Immature natural killer cell (primary cell): ENCODE results near the gene OTOF. TPM values are rescaled to one million over a fixed set of nuclear protein-coding genes. Genes with fewer than 3 reads are reported as not detected.

Experiments
- DNase-seq, 3 donors: peaks; one replicate each; pipeline ENCODE4 v3.0.0; 2022; ENCODE audit warnings: mixed read lengths in 1 of 3
- H3K27ac Mint-ChIP-seq, 6 donors: one replicate each; pipeline ENCODE4 v1.8.0; 2020; ENCODE audit warnings: mixed read lengths in 6 of 6, mild to moderate bottlenecking in 5 of 6, inconsistent platforms in 4 of 6, moderate library complexity in 3 of 6
- H3K27me3 Mint-ChIP-seq, 3 donors: one replicate each; pipeline ENCODE4 v1.8.0; 2020 to 2021; ENCODE audit warnings: low read depth in 3 of 3, mild to moderate bottlenecking in 3 of 3, mixed read lengths in 3 of 3, moderate library complexity in 3 of 3, inconsistent platforms in 1 of 3
- H3K36me3 Mint-ChIP-seq, 3 donors: one replicate each; pipeline ENCODE4 v1.8.0; 2020; ENCODE audit warnings: mixed read lengths in 3 of 3, inconsistent platforms in 2 of 3, mild to moderate bottlenecking in 2 of 3
- H3K4me1 Mint-ChIP-seq, 2 donors: one replicate each; pipeline ENCODE4 v1.8.0; 2020; ENCODE audit warnings: inconsistent platforms in 2 of 2, mild to moderate bottlenecking in 2 of 2, mixed read lengths in 2 of 2, moderate library complexity in 1 of 2
- H3K4me3 Mint-ChIP-seq, 5 donors: one replicate each; pipeline ENCODE4 v1.8.0; 2020; ENCODE audit warnings: mild to moderate bottlenecking in 5 of 5, mixed read lengths in 5 of 5, inconsistent platforms in 3 of 5, moderate library complexity in 3 of 5
- H3K9me3 Mint-ChIP-seq, 6 donors: one replicate each; pipeline ENCODE4 v1.8.0; 2020; ENCODE audit warnings: mild to moderate bottlenecking in 6 of 6, mixed read lengths in 6 of 6, inconsistent platforms in 4 of 6, moderate library complexity in 3 of 6
- polyA plus RNA-seq, 3 donors: library from polyadenylated mRNA; unstranded; fragments of 300-500 nt; fragmentation: Illumina TruSeq; gene quantifications; one replicate each; pipeline ENCODE4 v1.2.3, GENCODE V29; 2021

Gene OTOF
- polyA plus RNA-seq, 3 donors from 2014 or later: 0.34 to 1.3 TPM; not detected in 1

- Mint-ChIP-seq H3K4me1 (no peaks in the 10 kb centered on the region), H3K9me3 (no peaks in the 10 kb centered on the region), H3K27ac (no peak overlapping the region), H3K4me3 (no peak overlapping the region), H3K36me3 (no peaks in the 10 kb centered on the region), H3K27me3 (peaks cover 1 to 7% (median 7%) of the 10 kb centered on the region in 3 donors)
- no peak for DNase-seq
Observed at GRCh38 chr2:26432859-26433258, 45.1 kb downstream of the OTOF start.

GRCh38 chr2:26432363-26432762 lies 45.6 kb downstream of the OTOF start:
- Mint-ChIP-seq H3K36me3 (no peaks in the 10 kb centered on the region), H3K27me3 (peaks cover 1 to 7% (median 7%) of the 10 kb centered on the region in 3 donors), H3K9me3 (no peaks in the 10 kb centered on the region), H3K4me3 (no peak overlapping the region), H3K4me1 (no peaks in the 10 kb centered on the region), H3K27ac (no peak overlapping the region)
- DNase-seq: no peak

- DNase-seq: no peak
- Mint-ChIP-seq H3K4me1 (no peaks in the 10 kb centered on the region), H3K27ac (no peak overlapping the region), H3K36me3 (no peaks in the 10 kb centered on the region), H3K9me3 (no peaks in the 10 kb centered on the region), H3K4me3 (no peak overlapping the region), H3K27me3 (peaks cover 1 to 7% (median 7%) of the 10 kb centered on the region in 3 donors)
Observed at GRCh38 chr2:26430826-26431225, 47.1 kb downstream of the OTOF start.

- peaks cover 1 to 7% (median 7%) of the 10 kb centered on the region in 3 donors for H3K27me3 Mint-ChIP-seq
- no peaks in the 10 kb centered on the region for H3K36me3 Mint-ChIP-seq
- H3K4me3 Mint-ChIP-seq: no peak overlapping the region
- no peak overlapping the region for H3K27ac Mint-ChIP-seq
- no peak for DNase-seq
- H3K4me1 Mint-ChIP-seq: no peaks in the 10 kb centered on the region
- H3K9me3 Mint-ChIP-seq: no peaks in the 10 kb centered on the region
Observed at GRCh38 chr2:26429779-26430578, 47.9 kb downstream of the OTOF start.

GRCh38 chr2:26428846-26429245 lies 49.1 kb downstream of the OTOF start:
- H3K9me3 Mint-ChIP-seq: no peaks in the 10 kb centered on the region
- H3K4me3 Mint-ChIP-seq: no peak overlapping the region
- H3K4me1 Mint-ChIP-seq: no peaks in the 10 kb centered on the region
- DNase-seq: no peak
- H3K27me3 Mint-ChIP-seq: peaks cover 1 to 7% (median 7%) of the 10 kb centered on the region in 3 donors
- H3K27ac Mint-ChIP-seq: no peak overlapping the region
- no peaks in the 10 kb centered on the region for H3K36me3 Mint-ChIP-seq

GRCh38 chr2:26424221-26424620 lies 53.7 kb downstream of the OTOF start:
- H3K36me3 Mint-ChIP-seq: no peaks in the 10 kb centered on the region
- peaks cover 0 to 5% (median 1%) of the 10 kb centered on the region in 3 donors for H3K27me3 Mint-ChIP-seq
- H3K4me3 Mint-ChIP-seq: no peak overlapping the region
- peak overlapping the region in 1 of 6 donors; percentile 51 for H3K27ac Mint-ChIP-seq
- DNase-seq: no peak
- H3K4me1 Mint-ChIP-seq: no peaks in the 10 kb centered on the region
- no peaks in the 10 kb centered on the region for H3K9me3 Mint-ChIP-seq

- no peaks in the 10 kb centered on the region for H3K9me3 Mint-ChIP-seq
- H3K4me3 Mint-ChIP-seq: no peak overlapping the region
- no peaks in the 10 kb centered on the region for H3K4me1 Mint-ChIP-seq
- no peaks in the 10 kb centered on the region for H3K36me3 Mint-ChIP-seq
- peaks cover 0 to 5% (median 1%) of the 10 kb centered on the region in 3 donors for H3K27me3 Mint-ChIP-seq
- DNase-seq: no peak
- no peak overlapping the region for H3K27ac Mint-ChIP-seq
Observed at GRCh38 chr2:26423750-26424149, 54.2 kb downstream of the OTOF start.

- H3K27ac Mint-ChIP-seq: no peak overlapping the region
- H3K4me1 Mint-ChIP-seq: no peaks in the 10 kb centered on the region
- H3K27me3 Mint-ChIP-seq: peaks cover 0 to 5% (median 1%) of the 10 kb centered on the region in 3 donors
- H3K9me3 Mint-ChIP-seq: no peaks in the 10 kb centered on the region
- no peak overlapping the region for H3K4me3 Mint-ChIP-seq
- H3K36me3 Mint-ChIP-seq: no peaks in the 10 kb centered on the region
- DNase-seq: no peak
Observed at GRCh38 chr2:26422947-26423629, 54.8 kb downstream of the OTOF start.

GRCh38 chr2:26421961-26422360 lies 56.0 kb downstream of the OTOF start:
- Mint-ChIP-seq H3K27me3 (peaks cover 0 to 6% (median 1%) of the 10 kb centered on the region in 3 donors), H3K4me1 (no peaks in the 10 kb centered on the region), H3K9me3 (no peaks in the 10 kb centered on the region)

GRCh38 chr2:26414311-26414710 lies 63.6 kb downstream of the OTOF start:
- no peak for DNase-seq
- H3K36me3 Mint-ChIP-seq: no peaks in the 10 kb centered on the region
- H3K4me3 Mint-ChIP-seq: no peak overlapping the region
- peaks cover 10 to 11% of the 10 kb centered on the region in 2 donors for H3K4me1 Mint-ChIP-seq
- no peaks in the 10 kb centered on the region for H3K9me3 Mint-ChIP-seq
- H3K27ac Mint-ChIP-seq: no peak overlapping the region
- H3K27me3 Mint-ChIP-seq: peaks cover 0 to 5% (median 2%) of the 10 kb centered on the region in 3 donors

More at GRCh38 chr2:26421961-26422360, 56.0 kb downstream of the OTOF start:
- DNase-seq: no peak
- no peak overlapping the region for H3K27ac Mint-ChIP-seq
- H3K36me3 Mint-ChIP-seq: no peaks in the 10 kb centered on the region
- H3K4me3 Mint-ChIP-seq: no peak overlapping the region

GRCh38 chr2:26412091-26412673 lies 65.7 kb downstream of the OTOF start:
- Mint-ChIP-seq H3K27ac (peak overlapping the region in 2 of 6 donors; percentile 2 to 58), H3K36me3 (no peaks in the 10 kb centered on the region), H3K27me3 (peaks cover 2 to 5% (median 4%) of the 10 kb centered on the region in 3 donors), H3K4me1 (peaks cover 10 to 11% of the 10 kb centered on the region in 2 donors), H3K4me3 (peak overlapping the region; percentile 61 to 79 (median 67)), H3K9me3 (no peaks in the 10 kb centered on the region)
- DNase-seq: no peak

GRCh38 chr2:26411419-26411818 lies 66.5 kb downstream of the OTOF start:
- Mint-ChIP-seq H3K9me3 (no peaks in the 10 kb centered on the region), H3K4me3 (peak overlapping the region in 3 of 5 donors; percentile 64 to 79 (median 76)), H3K27me3 (peaks cover 2 to 4% (median 2%) of the 10 kb centered on the region in 3 donors), H3K4me1 (peaks cover 10 to 11% of the 10 kb centered on the region in 2 donors), H3K36me3 (no peaks in the 10 kb centered on the region), H3K27ac (no peak overlapping the region)
- DNase-seq: no peak

- Mint-ChIP-seq H3K9me3 (no peaks in the 10 kb centered on the region), H3K36me3 (no peaks in the 10 kb centered on the region), H3K27ac (no peak overlapping the region), H3K4me1 (peaks cover 10 to 11% of the 10 kb centered on the region in 2 donors), H3K4me3 (no peak overlapping the region), H3K27me3 (peaks cover 2 to 4% (median 2%) of the 10 kb centered on the region in 3 donors)
- DNase-seq: no peak
Observed at GRCh38 chr2:26410764-26411243, 67.1 kb downstream of the OTOF start.

- H3K4me3 Mint-ChIP-seq: no peak overlapping the region
- H3K9me3 Mint-ChIP-seq: no peaks in the 10 kb centered on the region
- H3K27ac Mint-ChIP-seq: no peak overlapping the region
- H3K36me3 Mint-ChIP-seq: no peaks in the 10 kb centered on the region
- peaks cover 10 to 11% of the 10 kb centered on the region in 2 donors for H3K4me1 Mint-ChIP-seq
- H3K27me3 Mint-ChIP-seq: peaks cover 2 to 4% (median 2%) of the 10 kb centered on the region in 3 donors
- no peak for DNase-seq
Observed at GRCh38 chr2:26409785-26410184, 68.1 kb downstream of the OTOF start.
